HG03558 (cell line): ENCODE results near the gene L1CAM.

Experiments used
- ATAC-seq: cut with Tn5 transposase; IDR thresholded peaks from one replicate; pipeline ENCODE4 v1.9.1; 2021; ENCODE audit warnings: moderate number of reproducible peaks; ENCODE audit not compliant: unreplicated experiment; ENCODE audit errors: extremely low read depth

L1CAM gene

GRCh38 chrX:153878969-153879653 is 6.9 kb downstream of the L1CAM start:
- ATAC-seq, result no peak

GRCh38 chrX:153878345-153878744 is 7.6 kb downstream of the L1CAM start:
- ATAC-seq, result no peak

- ATAC-seq, result no peak
Measured at GRCh38 chrX:153877571-153878261, 8.3 kb downstream of the L1CAM start.

- ATAC-seq, result no peak
Measured at GRCh38 chrX:153876112-153876491, 9.9 kb downstream of the L1CAM start.

- ATAC-seq, result no peak
Measured at GRCh38 chrX:153875391-153876111, 10.4 kb downstream of the L1CAM start.

GRCh38 chrX:153874366-153875125 is 11.4 kb downstream of the L1CAM start:
- no peak for ATAC-seq

GRCh38 chrX:153874085-153874365 is 11.9 kb downstream of the L1CAM start:
- ATAC-seq, result no peak

- ATAC-seq, result no peak
Measured at GRCh38 chrX:153873282-153874084, 12.5 kb downstream of the L1CAM start.

- ATAC-seq, result no peak
Measured at GRCh38 chrX:153871946-153872878, 13.8 kb downstream of the L1CAM start.

GRCh38 chrX:153871451-153871850 is 14.5 kb downstream of the L1CAM start:
- no peak for ATAC-seq

GRCh38 chrX:153870791-153871360 is 15.1 kb downstream of the L1CAM start:
- ATAC-seq, result no peak

- ATAC-seq, result no peak
Measured at GRCh38 chrX:153870288-153870690, 15.7 kb downstream of the L1CAM start.

- no peak for ATAC-seq
Measured at GRCh38 chrX:153869473-153870287, 16.3 kb downstream of the L1CAM start.

- no peak for ATAC-seq
Measured at GRCh38 chrX:153868576-153869472, 17.1 kb downstream of the L1CAM start.

- no peak for ATAC-seq
Measured at GRCh38 chrX:153867671-153868070, 18.3 kb downstream of the L1CAM start.

- no peak for ATAC-seq
Measured at GRCh38 chrX:153867139-153867538, 18.8 kb downstream of the L1CAM start.
